Sigmoid colon (tissue), 4 donors: ENCODE results near the gene EIF3L.

Experiments used
- EP300 ChIP-seq, 4 donors: sonication (generic); formaldehyde crosslinking; IDR thresholded peaks; one replicate each; pipeline ENCODE4 v1.6.1; 2017; ENCODE audit warnings: antibody characterized with exemption in 4 of 4
- TF ChIP-seq, protein P1 (sequence below), 4 experiments: fragments of 450-650 bp in 3 of 4; fragments of 200-600 bp in 1 of 4; IDR thresholded peaks; one replicate each; pipeline ENCODE4 v1.5.1; 2016 to 2019; ENCODE audit warnings: antibody characterized with exemption in 4 of 4, mild to moderate bottlenecking in 3 of 4, moderate library complexity in 2 of 4

DNA sequence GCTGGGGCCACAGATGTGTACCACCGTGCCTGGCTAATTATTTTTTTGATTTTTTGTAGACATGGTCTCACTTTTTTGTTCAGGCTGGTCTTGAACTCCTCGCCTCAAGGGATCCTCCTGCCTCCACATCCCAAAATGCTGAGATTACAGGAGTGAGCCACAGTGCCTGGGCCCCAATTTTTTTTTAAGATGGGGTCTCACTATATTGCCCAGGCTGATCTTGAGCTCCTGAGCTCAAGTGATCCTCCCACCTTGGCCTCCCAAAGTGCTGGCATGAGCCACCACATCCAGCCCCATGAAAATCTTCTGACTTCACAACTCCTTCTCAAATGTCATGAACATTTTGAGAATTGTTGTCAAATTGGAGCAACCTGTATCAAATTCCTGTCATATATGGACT, 2.8 kb upstream of the EIF3L start:
- TF ChIP-seq EP300 (IDR thresholded peaks at IDR 0.05), result no peak
- TF ChIP-seq, protein P1, sequence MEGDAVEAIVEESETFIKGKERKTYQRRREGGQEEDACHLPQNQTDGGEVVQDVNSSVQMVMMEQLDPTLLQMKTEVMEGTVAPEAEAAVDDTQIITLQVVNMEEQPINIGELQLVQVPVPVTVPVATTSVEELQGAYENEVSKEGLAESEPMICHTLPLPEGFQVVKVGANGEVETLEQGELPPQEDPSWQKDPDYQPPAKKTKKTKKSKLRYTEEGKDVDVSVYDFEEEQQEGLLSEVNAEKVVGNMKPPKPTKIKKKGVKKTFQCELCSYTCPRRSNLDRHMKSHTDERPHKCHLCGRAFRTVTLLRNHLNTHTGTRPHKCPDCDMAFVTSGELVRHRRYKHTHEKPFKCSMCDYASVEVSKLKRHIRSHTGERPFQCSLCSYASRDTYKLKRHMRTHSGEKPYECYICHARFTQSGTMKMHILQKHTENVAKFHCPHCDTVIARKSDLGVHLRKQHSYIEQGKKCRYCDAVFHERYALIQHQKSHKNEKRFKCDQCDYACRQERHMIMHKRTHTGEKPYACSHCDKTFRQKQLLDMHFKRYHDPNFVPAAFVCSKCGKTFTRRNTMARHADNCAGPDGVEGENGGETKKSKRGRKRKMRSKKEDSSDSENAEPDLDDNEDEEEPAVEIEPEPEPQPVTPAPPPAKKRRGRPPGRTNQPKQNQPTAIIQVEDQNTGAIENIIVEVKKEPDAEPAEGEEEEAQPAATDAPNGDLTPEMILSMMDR (IDR thresholded peaks at IDR 0.05), result no peak
